GM21529 (cell line): ENCODE data around the gene BCAS3.

ENCODE experiments used
- ATAC-seq: cut with Tn5 transposase; IDR thresholded peaks from one replicate; pipeline ENCODE4 v1.9.1; 2021; ENCODE audit not compliant: unreplicated experiment

BCAS3 gene

GRCh38 chr17:61369751-61370150, 692.1 kb downstream of the BCAS3 start:
- ATAC-seq, result no peak

- no peak for ATAC-seq
These were observed 693.5 kb downstream of the BCAS3 start for GRCh38 chr17:61371179-61371578.

- ATAC-seq, result no peak
These were observed 694.0 kb downstream of the BCAS3 start for GRCh38 chr17:61371606-61372005.

GRCh38 chr17:61372436-61372835, 694.8 kb downstream of the BCAS3 start:
- ATAC-seq, result no peak

- ATAC-seq, result no peak
These were observed 699.5 kb downstream of the BCAS3 start for GRCh38 chr17:61376931-61377838.

- no peak for ATAC-seq
These were observed 701.2 kb downstream of the BCAS3 start for GRCh38 chr17:61378658-61379456.

- ATAC-seq, result no peak
These were observed 702.0 kb downstream of the BCAS3 start for GRCh38 chr17:61379457-61380216.

GRCh38 chr17:61380217-61380835, 702.7 kb downstream of the BCAS3 start:
- ATAC-seq, result no peak

GRCh38 chr17:61380836-61381525, 703.3 kb downstream of the BCAS3 start:
- no peak for ATAC-seq

- ATAC-seq, result no peak
These were observed 703.9 kb downstream of the BCAS3 start for GRCh38 chr17:61381537-61381936.

GRCh38 chr17:61382796-61383688, 705.4 kb downstream of the BCAS3 start:
- no peak for ATAC-seq

GRCh38 chr17:61383689-61384201, 706.1 kb downstream of the BCAS3 start:
- ATAC-seq, result no peak

GRCh38 chr17:61384354-61384691, 706.7 kb downstream of the BCAS3 start:
- no peak for ATAC-seq

GRCh38 chr17:61384692-61385576, 707.3 kb downstream of the BCAS3 start:
- ATAC-seq, result no peak

- ATAC-seq, result no peak
These were observed 708.1 kb downstream of the BCAS3 start for GRCh38 chr17:61385577-61386236.

- ATAC-seq, result no peak
These were observed 708.6 kb downstream of the BCAS3 start for GRCh38 chr17:61386251-61386650.

- no peak for ATAC-seq
These were observed 709.4 kb downstream of the BCAS3 start for GRCh38 chr17:61387011-61387410.
